ENCODE data around the gene MANBA. TPM values are rescaled to one million over a fixed set of nuclear protein-coding genes. Genes with fewer than 3 reads are reported as not detected.

MANBA gene
- total and polyA plus RNA-seq, 12 donors: 8.9 to 47.7 (median 27.7) TPM

DNA sequence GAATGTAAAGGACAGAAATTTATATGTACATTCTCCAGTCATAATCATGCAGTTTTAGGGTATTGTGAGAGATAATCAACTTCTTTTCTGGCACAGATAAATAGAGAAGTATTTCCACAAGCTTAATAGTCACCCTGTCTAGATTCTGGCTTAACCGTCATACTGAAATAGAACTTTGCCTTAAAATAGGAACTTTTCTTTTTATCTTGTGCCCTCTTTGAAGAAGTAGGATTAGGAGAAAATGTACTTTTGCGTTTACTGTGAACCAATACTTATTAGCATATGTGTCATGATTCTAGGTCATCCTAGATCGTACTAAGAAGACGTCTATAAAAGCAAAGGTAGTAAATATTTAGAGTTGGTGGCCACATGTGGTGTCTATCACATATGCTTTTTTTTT is 164.2 kb downstream of the MANBA start:
- ATAC-seq (no peak), DNase-seq (no peak)
- Histone ChIP-seq H3K27ac (no peak overlapping the region), H3K4me1 (peaks cover 0 to 19% (median 6%) of the 10 kb centered on the region in 9 donors), H3K36me3 (peaks cover 0 to 100% (median 26%) of the 10 kb centered on the region in 9 donors), H3K4me3 (no peak overlapping the region), H3K9me3 (peaks cover 0 to 4% (median 0%) of the 10 kb centered on the region in 11 donors), H3K27me3 (no peaks in the 10 kb centered on the region)
- intact Hi-C loops (cut with DNase I): loop anchor here in 1 of 10 donors (10.0 kb wide), 1 partner anchor 142 kb away; no protein-coding TSS in a partner anchor
- 86 to 88% methylated on average over 4 of the region's 4 CpGs for WGBS, 2 donors
- TF ChIP-seq, protein P1, sequence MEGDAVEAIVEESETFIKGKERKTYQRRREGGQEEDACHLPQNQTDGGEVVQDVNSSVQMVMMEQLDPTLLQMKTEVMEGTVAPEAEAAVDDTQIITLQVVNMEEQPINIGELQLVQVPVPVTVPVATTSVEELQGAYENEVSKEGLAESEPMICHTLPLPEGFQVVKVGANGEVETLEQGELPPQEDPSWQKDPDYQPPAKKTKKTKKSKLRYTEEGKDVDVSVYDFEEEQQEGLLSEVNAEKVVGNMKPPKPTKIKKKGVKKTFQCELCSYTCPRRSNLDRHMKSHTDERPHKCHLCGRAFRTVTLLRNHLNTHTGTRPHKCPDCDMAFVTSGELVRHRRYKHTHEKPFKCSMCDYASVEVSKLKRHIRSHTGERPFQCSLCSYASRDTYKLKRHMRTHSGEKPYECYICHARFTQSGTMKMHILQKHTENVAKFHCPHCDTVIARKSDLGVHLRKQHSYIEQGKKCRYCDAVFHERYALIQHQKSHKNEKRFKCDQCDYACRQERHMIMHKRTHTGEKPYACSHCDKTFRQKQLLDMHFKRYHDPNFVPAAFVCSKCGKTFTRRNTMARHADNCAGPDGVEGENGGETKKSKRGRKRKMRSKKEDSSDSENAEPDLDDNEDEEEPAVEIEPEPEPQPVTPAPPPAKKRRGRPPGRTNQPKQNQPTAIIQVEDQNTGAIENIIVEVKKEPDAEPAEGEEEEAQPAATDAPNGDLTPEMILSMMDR (IDR thresholded peaks at IDR 0.05): no peak

DNA sequence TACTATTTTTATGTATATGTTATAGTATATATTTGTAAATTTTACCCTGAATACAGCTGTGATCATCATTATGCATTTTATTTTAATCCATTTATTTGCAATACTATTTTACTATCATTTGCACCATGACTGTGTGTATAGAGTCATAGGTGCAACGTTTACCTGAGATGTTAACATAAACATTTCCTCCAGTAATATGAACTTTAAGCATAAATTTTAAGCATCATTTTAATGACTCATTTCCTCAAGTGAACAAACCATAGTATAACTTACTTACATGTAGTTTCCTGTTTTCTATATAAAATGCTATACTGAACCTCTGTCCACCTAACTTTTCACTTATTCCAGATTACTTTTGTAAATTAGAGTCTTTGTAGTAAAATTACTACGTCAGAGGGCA is 166.8 kb downstream of the MANBA start:
- intact Hi-C loops (cut with DNase I): loop anchor here in 1 of 10 donors (10.0 kb wide), 1 partner anchor 139 kb away; no protein-coding TSS in a partner anchor
- no peaks in the 10 kb centered on the region for H3K27me3 ChIP-seq
- TF ChIP-seq, protein P1 (IDR thresholded peaks at IDR 0.05): no peak
- no peak overlapping the region for H3K4me3 ChIP-seq
- DNase-seq: no peak
- H3K36me3 ChIP-seq: peaks cover 0 to 99% (median 23%) of the 10 kb centered on the region in 9 donors
- WGBS, 2 donors: 66 to 91% methylated on average over 2 of the region's 2 CpGs
- ATAC-seq: no peak
- H3K27ac ChIP-seq: no peak overlapping the region
- peaks cover 0 to 19% (median 6%) of the 10 kb centered on the region in 9 donors for H3K4me1 ChIP-seq
- H3K9me3 ChIP-seq: peaks cover 0 to 15% (median 0%) of the 10 kb centered on the region in 11 donors

DNA sequence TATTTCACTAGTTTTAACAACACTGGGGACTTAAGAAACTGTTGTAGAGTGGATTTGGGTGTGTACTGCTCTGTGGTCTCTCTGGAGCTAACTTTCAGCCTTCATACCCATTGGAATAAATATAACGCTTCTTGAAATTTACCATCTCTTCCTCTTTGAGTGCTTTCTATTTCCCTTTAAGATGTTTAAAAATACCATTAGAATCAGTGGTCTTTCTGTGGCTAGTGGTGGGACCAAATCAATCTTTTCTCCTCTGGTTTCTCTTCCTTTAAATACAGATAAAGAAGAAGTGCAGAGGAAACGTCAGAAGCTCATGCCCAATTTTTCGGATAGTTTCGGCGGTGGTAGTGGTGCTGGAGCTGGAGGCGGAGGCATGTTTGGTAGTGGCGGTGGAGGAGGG is 167.6 kb downstream of the MANBA start:
- H3K9me3 ChIP-seq: peaks cover 0 to 15% (median 0%) of the 10 kb centered on the region in 11 donors
- intact Hi-C loops (cut with DNase I): loop anchor here in 1 of 10 donors (10.0 kb wide), 1 partner anchor 138 kb away; no protein-coding TSS in a partner anchor
- WGBS, 2 donors: 92 to 94% methylated on average over 7 of the region's 7 CpGs
- ATAC-seq (no peak), DNase-seq (no peak)
- H3K4me3 ChIP-seq: no peak overlapping the region
- H3K27me3 ChIP-seq: no peaks in the 10 kb centered on the region
- peaks cover 0 to 99% (median 26%) of the 10 kb centered on the region in 9 donors for H3K36me3 ChIP-seq
- TF ChIP-seq, protein P1 (IDR thresholded peaks at IDR 0.05): no peak
- peaks cover 0 to 11% (median 6%) of the 10 kb centered on the region in 9 donors for H3K4me1 ChIP-seq
- no peak overlapping the region for H3K27ac ChIP-seq

DNA sequence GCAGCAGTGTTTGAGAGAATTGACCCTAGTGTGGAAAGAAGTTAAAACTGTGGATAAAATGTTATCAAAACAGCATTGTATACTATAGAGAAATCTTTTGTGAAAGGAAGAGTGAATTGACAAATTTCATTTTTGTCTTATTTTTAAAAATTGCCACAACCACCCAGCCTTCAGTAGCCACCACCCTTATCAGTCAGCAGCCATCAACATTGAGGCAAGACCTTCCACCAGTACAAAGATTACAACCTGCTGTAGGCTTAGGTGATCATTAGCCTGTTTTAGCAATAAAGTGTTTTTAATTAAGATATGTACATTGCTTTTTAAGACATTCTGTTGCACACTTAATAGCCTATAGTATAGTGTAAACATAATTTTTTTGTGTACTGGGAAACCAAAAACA is 168.5 kb downstream of the MANBA start:
- Histone ChIP-seq H3K27ac (no peak overlapping the region), H3K27me3 (no peaks in the 10 kb centered on the region), H3K9me3 (peaks cover 0 to 15% (median 0%) of the 10 kb centered on the region in 11 donors), H3K4me3 (no peak overlapping the region), H3K4me1 (peaks cover 0 to 6% (median 0%) of the 10 kb centered on the region in 9 donors), H3K36me3 (peaks cover 0 to 99% (median 24%) of the 10 kb centered on the region in 9 donors)
- ATAC-seq: no peak
- intact Hi-C loops (cut with DNase I): loop anchor here in 1 of 10 donors (10.0 kb wide), 1 partner anchor 137 kb away; no protein-coding TSS in a partner anchor
- TF ChIP-seq, protein P1 (IDR thresholded peaks at IDR 0.05): no peak
- no peak for DNase-seq

Measured in heart right ventricle (tissue), 16 donors.